ENCODE data around the gene PIEZO2.

- no peak for TF ChIP-seq CTCF (IDR thresholded peaks at IDR 0.05; ENCODE audit: poor library complexity)
- TF ChIP-seq EZH2phosphoT487 (IDR thresholded peaks at IDR 0.05; ENCODE audit: low read depth, severe bottlenecking, unreplicated experiment), result no peak
- TF ChIP-seq EZH2 (IDR thresholded peaks at IDR 0.05; ENCODE audit: borderline replicate concordance), result no peak
Measured at GRCh38 chr18:10748641-10749040, 400.7 kb downstream of the PIEZO2 start.

Measured in hepatocyte (in vitro differentiated cells).